GM19468 (cell line): Measurements from ENCODE around the gene PHB1.

ENCODE experiments used
- ATAC-seq: cut with Tn5 transposase; IDR thresholded peaks from one replicate; pipeline ENCODE4 v1.9.1; 2021; ENCODE audit warnings: mild to moderate bottlenecking, moderate library complexity, moderate number of reproducible peaks; ENCODE audit not compliant: unreplicated experiment; ENCODE audit errors: extremely low read depth

PHB1 gene

GRCh38 chr17:49358641-49359247, 55.9 kb downstream of the PHB1 start:
- ATAC-seq = no peak

GRCh38 chr17:49357516-49357915, 57.2 kb downstream of the PHB1 start:
- no peak for ATAC-seq

- ATAC-seq = no peak
Observed at GRCh38 chr17:49356320-49356719, 58.4 kb downstream of the PHB1 start.
